IMR-90 (cell line): ENCODE data around the gene LRP1-AS. TPM values are rescaled to one million over a fixed set of nuclear protein-coding genes. Genes with fewer than 3 reads are reported as not detected.

Source experiments
- ATAC-seq: fragments of 200-7000 bp; cut with Tn5 transposase; 2 replicates; pipeline ENCODE4 v1.9.1; 2020; ENCODE audit warnings: low read depth, mild to moderate bottlenecking, moderate library complexity
- BruUV-seq: library from RNA; stranded (reverse); fragments of 400-500 nt; replicated peaks from 2 replicates; lab custom pipeline; 2021; lab: Mats Ljungman, UMichigan
- CTCF ChIA-PET: fragments of 300-600 bp; formaldehyde crosslinking; extraction: SDS; loops from one replicate; lab custom pipeline; 2021; ENCODE audit warnings: antibody characterized with exemption; lab: Yijun Ruan, JAX
- POLR2A ChIA-PET: fragments of 300-600 bp; sonication (Branson Sonifier 250); formaldehyde crosslinking; loops from one replicate; lab custom pipeline; 2022; ENCODE audit warnings: antibody characterized with exemption; ENCODE audit not compliant: unreplicated experiment; lab: Charles Lee
- DNase-seq: peaks from one replicate; pipeline ENCODE4 v3.0.0; 2013
- H2AFZ ChIP-seq: replicated peaks from 2 replicates; pipeline ENCODE3; 2013; ENCODE audit warnings: low read length, mild to moderate bottlenecking; ENCODE audit not compliant: poor library complexity
- H2AK5ac ChIP-seq: 2 replicates; pipeline ENCODE4 v1.6.1; 2013; ENCODE audit warnings: low read depth, low read length, inconsistent platforms
- H2AK9ac ChIP-seq: replicated peaks from 2 replicates; pipeline ENCODE3; 2013; ENCODE audit warnings: mild to moderate bottlenecking, low read depth, low read length, moderate library complexity; ENCODE audit not compliant: poor library complexity
- H2BK120ac ChIP-seq: 2 replicates; pipeline ENCODE4 v1.6.1; 2013; ENCODE audit warnings: low read depth, low read length, inconsistent platforms
- H2BK15ac ChIP-seq: 3 replicates; pipeline ENCODE4 v1.6.1; 2013; ENCODE audit warnings: low read depth, low read length, inconsistent platforms
- H2BK20ac ChIP-seq: 2 replicates; pipeline ENCODE4 v1.6.1; 2013; ENCODE audit warnings: low read depth, mild to moderate bottlenecking, inconsistent platforms, low read length, moderate library complexity
- H2BK5ac ChIP-seq: 2 replicates; pipeline ENCODE4 v1.6.1; 2013; ENCODE audit warnings: mild to moderate bottlenecking, low read depth, low read length, inconsistent platforms; ENCODE audit not compliant: poor library complexity, severe bottlenecking
- H3K14ac ChIP-seq: replicated peaks from 2 replicates; pipeline ENCODE4 v1.6.1; 2013; ENCODE audit warnings: low read depth, low read length, inconsistent platforms
- H3K18ac ChIP-seq: 2 replicates; pipeline ENCODE4 v1.6.1; 2013; ENCODE audit warnings: low read depth, low read length, control low read depth
- H3K23ac ChIP-seq: 2 replicates; pipeline ENCODE4 v1.6.1; 2013; ENCODE audit warnings: low read depth, low read length, inconsistent platforms
- H3K27ac ChIP-seq: 2 replicates; pipeline ENCODE4 v1.5.1; 2013; ENCODE audit warnings: mild to moderate bottlenecking, control low read depth, low read length; ENCODE audit not compliant: insufficient read depth
- H3K27me3 ChIP-seq: 2 replicates; pipeline ENCODE4 v1.6.1; 2013; ENCODE audit warnings: low read length; ENCODE audit not compliant: control insufficient read depth, insufficient read depth
- H3K36me3 ChIP-seq: 2 replicates; pipeline ENCODE4 v1.6.1; 2013; ENCODE audit warnings: low read length, mixed read lengths; ENCODE audit not compliant: control insufficient read depth, insufficient read depth
- H3K4ac ChIP-seq: 2 replicates; pipeline ENCODE4 v1.6.1; 2013; ENCODE audit warnings: low read depth, low read length, inconsistent platforms
- H3K4me1 ChIP-seq: 2 replicates; pipeline ENCODE4 v1.6.1; 2013; ENCODE audit warnings: low read length, mixed read lengths; ENCODE audit not compliant: control insufficient read depth, insufficient read depth
- H3K4me2 ChIP-seq: 2 replicates; pipeline ENCODE4 v1.6.1; 2013; ENCODE audit warnings: low read depth, mild to moderate bottlenecking, control low read depth, low read length, moderate library complexity
- H3K4me3 ChIP-seq: 2 replicates; pipeline ENCODE4 v1.5.1; 2013; ENCODE audit warnings: low read depth, mild to moderate bottlenecking, control low read depth, low read length, moderate library complexity; ENCODE audit not compliant: insufficient read depth
- H3K56ac ChIP-seq: 2 replicates; pipeline ENCODE4 v1.6.1; 2013; ENCODE audit warnings: low read length, inconsistent platforms; ENCODE audit not compliant: insufficient read depth; ENCODE audit errors: extremely low read depth
- H3K79me1 ChIP-seq, 2 experiments: 2 replicates each; pipeline ENCODE4 v1.6.1; 2013; ENCODE audit warnings: low read length in 2 of 2, inconsistent platforms in 1 of 2, low read depth in 1 of 2
- H3K9ac ChIP-seq: 2 replicates; pipeline ENCODE4 v1.6.1; 2013; ENCODE audit warnings: low read depth, low read length, control low read depth
- H3K9me1 ChIP-seq: 2 replicates; pipeline ENCODE4 v1.6.1; 2013; ENCODE audit warnings: low read length, inconsistent platforms; ENCODE audit not compliant: insufficient read depth
- H3K9me3 ChIP-seq: 2 replicates; pipeline ENCODE4 v1.6.1; 2013; ENCODE audit warnings: low read length; ENCODE audit not compliant: control insufficient read depth, insufficient read depth
- H4K20me1 ChIP-seq: 2 replicates; pipeline ENCODE4 v1.6.1; 2013; ENCODE audit warnings: low read length, inconsistent platforms; ENCODE audit not compliant: insufficient read depth
- H4K5ac ChIP-seq: 2 replicates; pipeline ENCODE4 v1.6.1; 2013; ENCODE audit warnings: mild to moderate bottlenecking, low read depth, low read length, control low read depth
- H4K8ac ChIP-seq, 2 experiments: 2 replicates each; pipeline ENCODE4 v1.6.1; 2013; ENCODE audit warnings: low read depth in 2 of 2, low read length in 2 of 2, control low read depth in 1 of 2, inconsistent platforms in 1 of 2
- H4K91ac ChIP-seq: 2 replicates; pipeline ENCODE4 v1.6.1; 2013; ENCODE audit warnings: low read depth, low read length, inconsistent platforms; ENCODE audit not compliant: insufficient read depth
- BHLHE40 ChIP-seq: fragments of 150-350 bp; IDR thresholded peaks from 2 replicates; pipeline ENCODE4 v1.6.1; 2016; ENCODE audit warnings: mild to moderate bottlenecking, low read depth, low read length
- CEBPB ChIP-seq: IDR thresholded peaks from 2 replicates; pipeline ENCODE4 v1.6.1; 2012; ENCODE audit warnings: low read depth, low read length, improper control_type of control experiment
- CHD1 ChIP-seq: IDR thresholded peaks from 2 replicates; pipeline ENCODE4 v1.6.1; 2012; ENCODE audit warnings: low read depth, low read length, improper control_type of control experiment
- CTCF ChIP-seq: conservative IDR thresholded peaks from 2 replicates; pipeline ENCODE4 v1.5.1; 2012; ENCODE audit warnings: mild to moderate bottlenecking, low read depth, low read length, improper control_type of control experiment
- ELK1 ChIP-seq: fragments of 150-350 bp; IDR thresholded peaks from 2 replicates; pipeline ENCODE4 v1.6.1; 2016; ENCODE audit warnings: low read depth, mild to moderate bottlenecking, low read length, moderate library complexity, borderline replicate concordance
- FOS ChIP-seq: fragments of 150-350 bp; IDR thresholded peaks from 2 replicates; pipeline ENCODE4 v1.6.1; 2016; ENCODE audit warnings: low read depth, low read length
- MAZ ChIP-seq: IDR thresholded peaks from 2 replicates; pipeline ENCODE4 v1.6.1; 2012; ENCODE audit warnings: low read depth, mild to moderate bottlenecking, low read length, improper control_type of control experiment, moderate library complexity, borderline replicate concordance
- MXI1 ChIP-seq: IDR thresholded peaks from 2 replicates; pipeline ENCODE4 v1.6.1; 2012; ENCODE audit warnings: low read depth, mild to moderate bottlenecking, low read length, moderate library complexity, borderline replicate concordance
- NFE2L2 ChIP-seq: fragments of 150-350 bp; IDR thresholded peaks from 2 replicates; pipeline ENCODE4 v1.6.1; 2016; ENCODE audit warnings: low read depth, mild to moderate bottlenecking, low read length
- POLR2A ChIP-seq: IDR thresholded peaks from 2 replicates; pipeline ENCODE4 v1.6.1; 2012; ENCODE audit warnings: mild to moderate bottlenecking, low read depth, low read length
- RAD21 ChIP-seq: IDR thresholded peaks from 2 replicates; pipeline ENCODE4 v1.6.1; 2012; ENCODE audit warnings: low read length, improper control_type of control experiment
- RCOR1 ChIP-seq: IDR thresholded peaks from 2 replicates; pipeline ENCODE4 v1.6.1; 2012; ENCODE audit warnings: mild to moderate bottlenecking, low read length, improper control_type of control experiment; ENCODE audit not compliant: insufficient replicate concordance
- RFX5 ChIP-seq: IDR thresholded peaks from 2 replicates; pipeline ENCODE4 v1.8.0; 2012; ENCODE audit warnings: low read depth, mild to moderate bottlenecking, low read length, moderate library complexity
- SMC3 ChIP-seq: fragments of 150-350 bp; IDR thresholded peaks from 2 replicates; pipeline ENCODE4 v1.6.1; 2016; ENCODE audit warnings: low read depth, mild to moderate bottlenecking, antibody characterized with exemption, low read length, moderate library complexity
- USF2 ChIP-seq: fragments of 150-350 bp; IDR thresholded peaks from 2 replicates; pipeline ENCODE4 v1.6.1; 2017; ENCODE audit warnings: mild to moderate bottlenecking, antibody characterized with exemption, low read length, low read depth
- WGBS, 2 experiments: methylation state at CpG; one replicate each; pipeline versions ENCODE4 v1.1.5 to v1.1.7; 2013; ENCODE audit warnings: missing lambda C conversion rate in 2 of 2; ENCODE audit not compliant: insufficient read length in 1 of 2; ENCODE audit errors: extremely low coverage in 2 of 2; 5-methylcytosine and 5-hydroxymethylcytosine counted together
- dilution Hi-C: fragments of 300-500 bp; cut with HindIII; formaldehyde crosslinking; loops from one replicate; pipeline ENCODE4 v1.14.3; 2018; ENCODE audit warnings: low sequenced_read_pairs; ENCODE audit not compliant: unreplicated experiment
- in situ Hi-C: fragments of 300-500 bp; cut with MboI; formaldehyde crosslinking; loops from 3 replicates; pipeline ENCODE4 v1.14.3; 2019; ENCODE audit warnings: low sequenced_read_pairs, inconsistent platforms, mixed read lengths
- intact Hi-C: fragments of 100-400 bp; cut with micrococcal nuclease; formaldehyde crosslinking; loops from 2 replicates; pipeline ENCODE4 v1.10.0; 2022
- polyA plus RNA-seq, 3 experiments: library from polyadenylated mRNA; depleted of rRNA; stranded (reverse); fragments of >200 nt; gene quantifications; 2 replicates each; pipeline ENCODE4 v1.2.3, GENCODE V29; 2012; ENCODE audit warnings: low replicate concordance in 1 of 3
- total RNA-seq: library from RNA; depleted of rRNA; stranded (reverse); fragments of >200 nt; gene quantifications from 2 replicates; pipeline ENCODE4 v1.2.3, GENCODE V29; 2012

Gene LRP1-AS
- total and polyA plus RNA-seq, 2 of the 4 experiments (the other 2 are of a cell fraction) = not detected

- Histone ChIP-seq H2AK9ac (no peak overlapping the region), H3K56ac (no peak overlapping the region), H2AFZ (no peak overlapping the region), H2BK5ac (no peak overlapping the region), H3K4me1 (no peaks in the 10 kb centered on the region), H4K8ac (no peak overlapping the region), H3K9ac (no peak overlapping the region), H4K91ac (no peak overlapping the region), H3K9me1 (no peaks in the 10 kb centered on the region), H3K36me3 (peaks cover 93% of the 10 kb centered on the region), H3K23ac (no peak overlapping the region), H4K5ac (no peak overlapping the region), H3K18ac (no peak overlapping the region), H4K20me1 (peaks cover 24% of the 10 kb centered on the region), H3K4ac (no peak overlapping the region), H3K27ac (no peak overlapping the region), H2AK5ac (no peak overlapping the region), H2BK20ac (no peak overlapping the region), H3K4me3 (no peak overlapping the region), H2BK15ac (no peak overlapping the region), H3K4me2 (no peak overlapping the region), H3K9me3 (no peaks in the 10 kb centered on the region), H3K79me1 (peaks cover 8 to 38% of the 10 kb centered on the region in 2 experiments), H3K27me3 (no peaks in the 10 kb centered on the region), H2BK120ac (no peak overlapping the region), H3K14ac (no peak overlapping the region)
- DNase-seq (no peak), ATAC-seq (no peak)
- POLR2A ChIA-PET = no interaction called here
- TF ChIP-seq USF2 (no peak), POLR2A (no peak), CHD1 (no peak), RCOR1 (no peak), NFE2L2 (no peak), BHLHE40 (no peak), CEBPB (no peak), MAZ (no peak), SMC3 (no peak), FOS (no peak), CTCF (no peak), RFX5 (no peak), MXI1 (no peak), ELK1 (no peak), RAD21 (no peak)
- BruUV-seq = no TSS peak
- dilution Hi-C loops (no loop called here), in situ Hi-C loops (no loop called here), intact Hi-C loops (loop anchor here (2.0 kb wide), 1 partner anchor 57 kb away; no protein-coding TSS in a partner anchor)
- CTCF ChIA-PET = interaction anchor here (0.7 kb wide), 1 partner anchor 11 kb away, joined by 4 read pairs; no protein-coding TSS in a partner anchor
- 68% methylated on average over 3 of the region's 5 CpGs; no CpG with 5 or more reads in 1 of the 2 experiments for WGBS, 2 experiments
These were observed 34.2 kb upstream of the LRP1-AS start for GRCh38 chr12:57181561-57182155.
